ENCODE measurements around the gene TAS1R1.
"Not testable (repeated sequence)": the region's sequence is repeated elsewhere in the genome, so short reads cannot be mapped to it uniquely, and the experiment has no call there.

TAS1R1 gene

DNA sequence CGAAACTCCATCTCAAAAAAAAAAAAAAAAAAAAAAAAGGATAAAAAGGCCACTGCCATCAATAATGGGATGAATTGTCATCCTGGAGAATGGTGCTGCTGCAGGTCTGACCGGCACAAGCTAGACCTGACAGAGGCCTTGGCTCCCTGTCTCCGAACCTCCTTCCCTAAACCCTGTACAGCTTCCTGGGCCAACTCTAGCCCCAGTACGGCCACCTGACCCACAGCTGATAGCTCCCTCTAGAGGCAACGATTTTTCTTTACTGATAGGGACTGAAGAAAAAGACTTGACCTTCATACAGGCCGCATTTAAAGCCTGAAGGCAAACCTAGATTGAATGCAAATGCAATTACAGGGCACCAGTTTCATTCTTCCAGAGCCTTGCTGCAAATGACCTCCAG, 31.5 kb upstream of the TAS1R1 start:
- DNase-seq: peak; percentile 28

DNA sequence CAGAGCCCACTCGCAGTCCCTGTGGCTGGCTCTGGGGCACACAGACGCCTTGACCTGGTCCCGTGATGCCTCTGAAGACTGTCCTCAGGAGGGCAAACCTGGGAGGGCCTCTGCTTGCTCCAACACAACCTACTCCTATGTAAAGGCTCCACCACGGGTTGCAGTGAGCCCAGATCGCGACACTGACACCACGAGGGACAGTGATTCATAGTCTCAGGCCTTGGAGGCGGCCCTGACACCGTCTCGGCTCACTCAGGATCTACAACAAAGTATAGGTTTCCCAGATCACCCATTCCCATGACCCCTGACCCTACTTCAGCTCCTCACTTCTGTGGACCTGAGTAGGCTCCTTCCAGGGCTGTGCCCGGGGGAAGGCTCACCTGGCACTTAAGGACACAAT, 28.8 kb upstream of the TAS1R1 start:
- DNase-seq: no peak

DNA sequence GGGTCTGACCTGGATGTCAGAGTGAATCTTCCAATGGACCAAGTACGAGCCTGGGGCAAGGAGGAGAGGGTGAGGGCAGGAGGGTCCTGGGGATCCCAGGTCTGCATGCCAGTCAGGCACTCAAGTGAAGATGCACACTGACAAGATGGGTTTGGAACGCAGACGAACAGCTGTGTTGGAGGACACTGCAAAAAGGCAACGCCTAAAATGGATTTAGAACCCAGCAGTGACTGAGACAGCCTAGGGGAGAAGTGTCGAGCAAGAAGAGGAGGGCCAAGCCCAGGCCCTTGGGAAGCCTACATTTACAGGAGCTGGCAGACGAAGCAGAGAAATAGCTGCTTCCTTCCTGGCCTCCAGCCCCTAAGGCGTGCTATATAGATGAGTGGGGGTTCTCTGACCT, 26.6 kb upstream of the TAS1R1 start:
- no peak for DNase-seq

DNA sequence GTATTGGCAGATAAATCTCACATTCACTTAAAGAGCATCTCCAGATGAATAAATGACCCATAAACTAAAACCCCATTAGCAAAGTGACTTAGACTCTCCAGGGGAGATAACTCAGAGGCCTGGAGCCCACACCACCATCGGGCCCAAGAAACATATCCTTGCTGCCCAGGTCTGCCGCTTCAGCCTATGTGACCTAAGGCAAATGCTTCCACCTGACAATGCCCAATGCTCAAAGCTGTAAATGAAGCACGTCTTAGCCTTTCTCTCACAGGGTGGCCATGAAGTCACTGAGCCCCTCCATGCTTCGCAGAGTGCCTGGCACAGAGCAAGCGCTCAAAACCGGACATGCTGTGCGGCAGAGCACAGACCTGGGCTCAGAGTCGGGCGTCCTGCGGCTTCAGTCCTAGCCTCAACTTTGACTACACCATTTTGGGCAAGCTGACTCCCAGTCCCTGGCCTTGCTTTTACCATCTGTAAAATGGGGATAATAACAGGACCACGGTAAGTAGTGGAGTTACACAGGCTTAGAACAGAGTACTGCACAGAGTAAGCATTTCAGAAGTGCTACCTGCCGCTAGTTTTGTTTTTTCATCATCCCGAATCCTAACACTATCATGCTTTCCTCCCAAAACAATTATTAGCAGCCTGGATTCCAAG, 24.5 kb upstream of the TAS1R1 start:
- no peak for DNase-seq

DNA sequence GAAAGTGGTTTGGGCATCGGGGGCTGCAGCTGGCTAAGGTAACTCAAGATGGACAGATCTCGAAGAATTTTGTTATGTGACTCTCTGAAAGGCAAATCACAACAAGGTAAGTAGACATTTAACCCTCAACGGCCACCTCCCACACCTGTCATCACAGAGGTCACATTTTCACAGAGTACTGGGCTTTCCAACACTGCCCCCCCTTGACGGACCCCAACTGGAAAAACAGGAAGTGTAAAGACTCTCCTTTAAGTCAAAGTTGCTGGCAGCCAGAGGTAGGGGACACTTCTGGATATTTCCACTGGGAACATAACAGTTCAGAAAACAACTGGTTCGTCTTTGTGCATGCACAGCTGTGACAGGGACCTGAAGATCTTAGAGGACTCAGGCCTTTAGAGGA, 23.1 kb upstream of the TAS1R1 start:
- DNase-seq: no peak

DNA sequence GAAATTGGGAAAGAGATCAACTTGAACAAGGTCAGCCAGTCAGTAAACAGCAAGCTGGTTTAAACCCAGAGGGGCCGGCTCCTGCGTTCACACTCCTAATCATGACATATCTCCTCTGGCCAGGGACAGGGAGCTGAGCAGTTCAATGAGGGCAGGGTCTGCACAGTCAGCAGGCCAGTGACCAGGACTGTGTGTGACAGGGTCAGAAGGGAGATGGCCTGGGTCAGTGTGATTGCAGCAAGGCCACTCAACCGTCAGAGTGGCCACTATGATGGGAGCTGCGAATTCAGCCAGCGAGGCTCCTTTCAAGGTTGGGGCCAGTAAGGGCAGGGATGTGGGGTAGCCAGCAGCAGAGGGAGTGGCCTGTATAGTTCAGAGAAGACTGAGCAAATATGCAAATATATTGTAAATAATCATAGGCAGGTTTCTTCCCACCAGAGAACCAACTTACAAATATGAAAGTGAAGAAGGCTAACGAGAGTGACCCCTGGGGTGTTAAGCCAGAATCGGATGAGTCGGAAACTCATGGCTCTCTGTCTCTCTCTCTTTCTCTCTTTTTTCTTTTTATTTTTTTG, 20.8 kb upstream of the TAS1R1 start:
- DNase-seq: no peak

DNA sequence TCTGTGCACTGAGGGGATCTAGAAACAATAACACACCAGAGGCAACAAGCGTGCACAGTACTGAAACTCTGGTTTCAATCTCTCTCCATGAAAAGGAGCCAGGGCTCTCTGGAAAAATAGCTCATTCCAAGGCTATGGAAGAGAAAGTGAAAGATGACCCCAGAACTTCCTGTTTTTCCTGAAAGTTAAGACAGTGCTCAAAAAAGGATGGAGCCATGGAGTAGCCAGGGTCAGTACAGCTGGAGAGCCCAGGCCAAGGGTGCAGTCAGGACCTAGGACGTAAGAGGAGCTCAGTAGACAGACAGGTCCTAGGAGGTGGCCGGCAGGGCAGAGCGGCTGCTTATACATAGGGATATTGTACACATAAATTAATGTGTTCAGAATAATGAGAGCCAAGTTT, 19.9 kb upstream of the TAS1R1 start:
- DNase-seq: no peak

DNA sequence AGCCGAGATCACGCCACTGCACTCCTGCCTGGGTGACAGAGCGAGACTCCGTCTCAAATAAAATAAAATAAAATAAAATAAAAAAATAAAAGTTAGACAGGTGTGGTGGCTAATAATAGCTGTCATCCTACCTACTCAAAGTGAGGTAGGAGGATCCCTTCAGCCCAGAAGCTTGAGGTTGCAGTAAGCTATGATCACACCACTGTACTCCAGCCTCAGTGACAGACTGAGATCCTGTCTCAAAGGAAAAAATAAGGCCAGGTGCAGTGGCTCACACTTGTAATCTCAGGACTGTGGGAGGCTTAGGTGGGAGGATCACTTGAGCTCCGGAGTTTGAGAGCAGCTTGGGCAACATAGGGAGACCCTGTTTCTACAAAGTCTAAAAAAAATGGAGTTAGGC, 18.8 kb upstream of the TAS1R1 start:
- no peak for DNase-seq

DNA sequence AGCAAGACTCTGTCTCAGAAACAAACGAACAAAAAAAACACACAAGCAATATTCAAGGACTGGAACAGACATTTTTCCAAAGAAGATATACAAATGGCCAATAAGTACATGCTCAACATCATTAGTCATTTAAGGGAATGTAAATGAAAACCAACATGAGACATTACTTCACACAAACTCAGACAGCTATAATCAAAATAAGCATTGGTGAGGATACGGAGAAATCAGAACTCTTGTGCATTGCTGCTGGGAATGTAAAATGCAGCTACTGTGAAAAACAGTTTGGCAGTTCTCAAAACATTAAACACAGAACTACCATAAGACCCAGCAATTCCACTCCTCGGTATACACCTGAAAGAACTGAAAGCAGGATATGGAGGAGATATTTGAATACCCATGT, 16.2 kb upstream of the TAS1R1 start:
- DNase-seq: peak; percentile 85

DNA sequence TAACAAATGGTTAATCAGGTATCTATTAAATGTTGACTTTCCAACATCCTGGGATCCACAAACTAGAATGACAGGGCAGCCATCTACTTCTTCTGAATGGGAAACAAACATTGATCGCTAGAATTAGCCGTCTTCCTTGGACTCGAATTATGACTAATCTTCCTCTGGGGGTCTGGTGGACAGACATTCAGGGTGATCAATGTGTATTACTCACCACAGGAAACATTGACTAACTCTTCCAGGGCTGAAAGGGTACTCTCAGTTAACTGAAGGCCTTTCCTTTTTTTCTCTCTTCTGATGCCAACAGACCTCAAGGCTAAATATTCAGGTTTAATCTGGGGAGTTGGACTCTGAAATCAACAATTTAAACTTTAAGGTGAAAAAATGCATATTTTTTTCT, 10.3 kb upstream of the TAS1R1 start:
- DNase-seq: peak; percentile 74

DNA sequence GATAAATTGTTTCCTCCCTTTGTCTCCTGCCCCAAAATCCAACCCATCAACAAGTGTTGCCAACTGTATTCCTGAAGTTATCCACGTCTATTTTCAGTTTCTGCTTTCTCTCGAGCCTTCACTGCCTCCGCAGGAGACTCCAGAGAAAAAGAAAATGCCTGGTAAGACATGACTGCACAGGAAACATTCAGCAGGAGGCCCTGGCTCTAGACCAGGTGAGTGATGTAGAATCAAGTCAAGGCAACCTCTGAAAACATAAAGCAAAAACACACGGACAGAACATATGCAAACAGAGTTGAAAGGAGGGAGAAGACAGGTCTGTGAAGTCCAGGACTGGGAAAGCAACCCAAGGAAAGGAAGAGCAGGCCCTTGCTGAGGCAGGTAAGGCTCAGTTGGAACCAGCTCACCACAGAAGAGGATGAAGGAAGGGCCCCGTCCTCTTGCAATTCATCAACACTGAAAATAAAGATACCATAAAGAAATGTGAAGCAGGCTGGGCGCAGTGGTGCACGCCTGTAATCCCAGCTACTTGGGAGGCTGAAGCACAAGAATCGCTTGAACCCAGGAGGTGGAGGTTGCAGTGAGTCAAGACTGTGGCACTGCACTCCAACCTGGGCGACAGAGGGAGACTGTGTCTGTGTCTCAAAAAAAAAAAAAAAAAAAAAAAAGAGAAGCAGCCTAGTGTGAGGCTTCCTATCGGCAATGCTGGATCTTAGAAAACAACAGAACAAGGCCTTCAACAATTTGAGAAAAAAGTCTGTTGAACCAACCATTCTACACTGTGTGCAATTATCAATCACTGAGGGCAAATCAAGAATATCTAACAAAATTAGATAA, 9.6 kb upstream of the TAS1R1 start:
- DNase-seq: no peak

DNA sequence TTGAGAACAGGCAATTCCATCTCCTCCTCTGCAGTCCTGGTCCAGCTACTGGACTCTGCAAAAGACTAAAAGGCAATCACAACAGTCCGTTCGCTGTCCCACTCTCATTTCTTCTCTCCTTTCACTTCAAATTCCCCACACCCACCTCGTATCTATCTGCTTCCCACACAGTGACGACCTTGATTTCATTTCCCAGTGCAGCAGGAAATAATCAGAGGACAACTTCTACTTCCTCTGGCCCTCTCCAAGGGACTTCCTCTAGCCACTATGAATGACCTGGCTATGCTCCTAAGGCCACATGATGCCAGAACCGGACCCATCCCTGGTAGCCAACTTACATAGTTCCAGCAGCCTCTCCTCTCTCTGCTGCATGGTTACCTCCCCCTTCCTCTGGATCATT, 8.8 kb upstream of the TAS1R1 start:
- no peak for DNase-seq

DNA sequence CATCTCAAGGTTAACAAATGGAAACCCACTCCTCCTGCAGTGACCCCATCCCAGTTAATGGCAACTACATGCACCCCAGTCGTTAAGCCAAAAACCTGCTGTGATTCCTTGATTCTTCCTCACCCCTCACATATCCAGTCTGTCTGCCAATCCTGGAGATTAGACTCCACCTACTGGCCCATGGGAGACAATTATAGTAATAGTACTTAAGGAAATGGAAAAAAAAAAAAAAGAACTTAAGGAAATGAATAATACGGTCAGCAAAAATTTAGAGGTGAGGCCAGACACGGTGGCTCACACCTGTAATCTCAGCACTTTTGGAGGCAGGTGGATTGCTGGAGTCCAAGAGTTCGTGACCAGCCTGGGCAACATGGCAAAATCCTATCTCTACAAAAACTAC, 7.8 kb upstream of the TAS1R1 start:
- peak; percentile 18 for DNase-seq

DNA sequence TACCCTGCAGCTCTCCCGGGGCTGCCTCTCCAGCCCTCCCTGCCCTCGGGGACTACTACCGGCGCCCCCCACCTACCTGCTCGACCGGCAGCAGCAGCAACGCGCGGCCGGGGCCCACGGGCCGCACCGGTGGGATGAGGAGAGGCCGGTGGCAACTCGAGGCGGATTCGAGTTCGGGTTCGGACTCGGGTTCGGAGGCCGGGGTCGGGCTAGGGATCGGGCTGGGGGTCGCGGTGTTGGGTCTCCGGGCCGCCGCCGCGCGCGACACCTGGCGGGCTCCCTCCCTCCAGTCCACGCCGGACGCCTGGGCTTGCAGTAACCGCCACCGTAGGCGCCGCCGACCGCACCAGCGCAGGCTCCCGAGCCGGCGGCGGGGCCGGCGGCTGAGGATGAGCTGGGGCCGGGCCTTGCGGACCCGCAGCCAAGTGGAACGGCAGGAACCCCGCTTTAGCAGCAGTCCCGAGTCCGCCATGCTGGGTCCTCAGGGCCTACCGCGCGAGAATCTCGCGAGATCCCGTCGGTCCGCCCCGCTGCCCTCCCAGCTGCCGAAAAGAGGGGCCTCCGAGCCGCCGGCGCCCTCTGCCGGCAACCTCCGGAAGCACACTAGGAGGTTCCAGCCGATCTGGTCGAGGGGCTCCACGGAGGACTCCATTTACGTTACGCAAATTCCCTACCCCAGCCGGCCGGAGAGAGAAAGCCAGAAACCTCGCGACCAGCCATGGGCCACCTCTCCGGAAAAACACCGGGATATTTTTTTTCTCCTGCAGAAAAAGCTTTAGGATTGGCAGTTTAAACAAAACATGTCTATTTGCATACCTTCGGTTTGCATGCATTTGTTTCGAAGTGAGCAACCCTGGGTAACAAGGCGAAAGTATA, 838 bp upstream of the TAS1R1 start, which contains the start of gene NOL9:
Gene NOL9 (minus strand): TSS at position 483 of the 876 bp plus-strand sequence. CDS start 11 bp downstream, at position 472.
- DNase-seq: peak; percentile 80

DNA sequence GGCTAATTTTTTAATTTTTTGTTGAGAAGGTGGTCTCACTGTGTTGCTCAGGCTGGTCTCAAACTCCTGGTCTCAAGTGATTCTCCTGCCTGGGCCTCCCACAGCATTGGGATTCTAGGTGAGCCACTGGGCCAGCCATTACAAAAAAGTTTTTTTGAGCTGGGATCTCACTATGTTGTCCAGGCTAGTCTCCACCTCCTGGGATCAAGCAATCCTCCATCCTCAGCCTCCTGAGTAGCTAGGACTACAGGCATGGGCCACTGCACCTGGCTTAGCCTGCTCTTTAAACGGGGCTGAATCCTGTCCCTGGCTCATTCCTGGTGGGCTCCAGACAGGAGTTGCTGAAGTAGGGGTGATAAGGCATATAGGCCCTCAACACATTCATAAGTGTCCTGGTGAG, 2.5 kb downstream of the TAS1R1 start:
- DNase-seq: no peak

DNA sequence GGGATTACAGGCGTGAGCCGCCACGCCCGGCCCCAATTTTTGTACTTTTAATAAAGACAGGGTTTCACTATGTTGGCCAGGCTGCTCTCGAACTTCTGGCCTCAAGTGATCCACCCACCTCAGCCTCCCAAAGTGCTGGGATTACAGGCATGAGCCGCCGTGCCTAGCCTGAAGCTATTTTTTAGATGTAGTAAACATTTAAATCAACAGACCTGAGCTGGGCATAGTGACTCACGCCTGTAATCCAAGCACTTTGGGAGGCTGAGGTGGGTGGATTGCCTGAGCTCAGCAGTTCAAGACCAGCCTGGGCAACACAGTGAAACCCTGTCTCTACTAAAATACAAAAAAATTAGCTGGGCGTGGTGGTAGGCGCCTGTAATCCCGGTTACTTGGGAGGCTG, 4.1 kb downstream of the TAS1R1 start:
- DNase-seq: not testable (repeated sequence)

DNA sequence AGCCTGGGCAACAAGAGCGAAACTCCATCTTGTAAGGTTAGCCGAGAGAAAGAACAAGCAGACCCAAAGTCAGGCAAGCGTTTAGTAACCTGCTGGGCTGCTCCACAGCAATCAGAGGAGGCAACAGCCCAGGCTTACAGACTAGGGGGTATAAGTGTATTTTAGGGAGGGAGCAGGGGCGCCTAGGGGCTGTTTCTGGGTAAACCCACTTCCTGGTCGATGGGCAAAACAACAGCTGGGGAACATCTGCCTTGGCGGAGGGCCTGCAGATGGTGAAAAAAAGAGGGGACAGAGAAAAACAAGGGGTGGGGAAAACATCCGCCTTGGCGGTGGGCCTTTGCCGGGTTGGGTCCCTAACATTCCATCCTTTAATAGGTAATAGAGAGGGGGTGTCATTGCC, 5.2 kb downstream of the TAS1R1 start:
- DNase-seq: no peak

DNA sequence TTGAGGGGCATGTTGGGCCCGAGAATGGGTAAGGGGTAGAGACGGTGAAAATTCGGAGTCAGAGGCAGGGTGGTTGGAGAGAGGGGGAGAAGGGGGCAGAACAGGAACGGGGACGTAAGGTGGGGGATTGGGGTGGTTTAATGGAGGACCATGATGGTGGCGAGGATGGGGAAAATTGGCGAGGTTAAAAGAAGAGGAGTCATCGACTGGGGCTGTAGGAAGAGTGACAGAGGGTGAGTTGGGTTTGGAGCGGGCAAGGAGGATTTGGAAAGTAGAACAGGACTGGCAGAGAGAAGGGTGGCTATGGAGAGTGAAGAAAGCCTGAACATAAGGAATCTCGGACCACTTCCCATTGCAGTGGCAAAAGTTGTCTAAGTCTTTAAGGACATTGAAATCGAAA, 13.9 kb downstream of the TAS1R1 start:
- DNase-seq: no peak

DNA sequence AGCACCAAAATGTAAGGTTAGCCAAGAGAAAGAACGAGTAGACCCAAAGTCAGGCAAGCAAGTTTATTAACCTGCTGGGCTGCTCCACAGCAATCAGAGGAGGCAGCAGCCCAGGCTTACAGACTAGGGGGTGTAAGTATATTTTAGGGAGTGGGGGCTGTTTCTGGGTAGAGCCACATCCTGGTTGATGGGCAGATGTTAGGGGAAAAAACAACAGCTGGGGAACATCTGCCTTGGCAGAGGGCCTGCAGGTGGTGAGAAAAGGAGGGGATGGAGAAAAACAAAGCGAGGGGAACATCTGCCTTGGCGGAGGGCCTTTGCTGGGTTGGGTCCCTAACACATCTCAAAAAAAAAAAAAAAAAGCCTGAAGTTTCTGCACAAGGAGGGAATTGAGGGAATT, 15.0 kb downstream of the TAS1R1 start:
- DNase-seq: no peak

DNA sequence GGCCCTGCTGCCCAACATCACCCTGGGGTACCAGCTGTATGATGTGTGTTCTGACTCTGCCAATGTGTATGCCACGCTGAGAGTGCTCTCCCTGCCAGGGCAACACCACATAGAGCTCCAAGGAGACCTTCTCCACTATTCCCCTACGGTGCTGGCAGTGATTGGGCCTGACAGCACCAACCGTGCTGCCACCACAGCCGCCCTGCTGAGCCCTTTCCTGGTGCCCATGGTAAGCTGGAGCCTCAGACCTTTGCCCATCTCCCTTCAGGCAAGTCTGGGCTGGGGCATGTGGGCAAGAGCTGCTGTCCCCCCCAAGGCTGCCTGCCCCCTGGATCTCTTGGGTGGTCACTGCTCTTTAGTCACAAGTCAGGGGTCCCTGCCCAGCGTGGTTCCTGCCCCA, 15.9 kb downstream of the TAS1R1 start:
- no peak for DNase-seq

DNA sequence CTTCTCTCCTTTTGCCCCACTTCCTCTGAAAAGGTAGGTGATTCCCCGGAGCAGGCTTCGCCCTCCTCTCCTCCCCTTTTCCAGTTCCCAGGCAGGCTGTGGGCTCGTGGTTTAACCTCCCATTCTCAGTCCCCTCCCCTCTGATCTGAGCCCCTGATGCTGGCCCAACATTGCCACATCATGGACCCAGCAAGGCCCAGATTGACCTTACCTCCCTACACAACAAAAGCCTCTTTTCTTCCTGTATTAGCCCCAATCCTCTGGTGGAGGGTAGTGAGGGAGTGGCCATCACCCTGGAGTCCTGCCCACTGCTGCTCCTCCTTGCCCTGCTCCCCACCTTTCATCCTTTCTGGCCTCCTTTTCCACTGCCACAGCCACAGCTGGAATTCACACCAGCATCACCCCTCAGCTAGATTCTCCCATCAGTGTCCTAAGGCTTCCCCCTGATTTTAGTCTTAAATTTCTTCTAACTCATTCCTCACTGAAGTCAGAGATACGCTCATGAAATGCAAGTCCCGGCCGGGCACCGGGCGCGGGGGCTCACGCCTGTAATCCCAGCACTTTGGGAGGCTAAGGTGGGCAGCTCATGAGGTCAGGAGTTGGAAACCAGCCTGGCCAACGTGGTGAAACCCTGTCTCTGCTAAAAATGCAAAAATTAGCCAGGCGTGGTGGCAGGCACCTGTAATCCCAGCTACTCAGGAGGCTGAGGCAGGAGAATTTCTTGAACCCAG, 17.7 kb downstream of the TAS1R1 start:
- DNase-seq: no peak

DNA sequence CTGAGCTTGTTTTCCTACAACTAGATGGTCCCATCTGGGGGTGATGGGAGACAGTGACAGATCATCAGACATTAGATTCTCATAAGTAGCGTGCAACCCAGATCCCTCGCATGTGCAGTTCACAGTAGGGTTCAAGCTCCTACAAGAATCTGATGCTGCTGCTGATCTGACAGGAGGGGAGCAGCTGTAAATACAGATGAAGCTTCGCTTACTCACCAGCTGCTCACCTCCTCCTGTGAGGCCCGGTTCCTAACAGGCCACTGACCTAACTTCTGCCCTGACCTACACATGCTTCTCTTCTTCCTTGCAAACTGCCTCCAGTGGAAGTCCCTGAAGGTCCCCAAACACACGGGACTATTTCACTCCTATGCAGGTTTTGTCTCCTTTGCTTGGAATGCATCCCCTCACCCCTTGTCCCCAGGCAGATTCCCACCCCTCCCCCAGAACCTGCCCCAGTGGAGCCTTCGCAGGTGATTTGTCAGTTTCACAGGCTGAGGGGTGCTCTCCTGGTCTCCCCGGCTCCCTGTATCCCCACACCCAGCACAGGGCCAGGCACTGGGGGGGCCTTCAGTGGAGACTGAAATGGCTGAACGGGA, 19.0 kb downstream of the TAS1R1 start:
- DNase-seq: peak; percentile 26
